HepG2 (cell line): ENCODE data around the gene LHX1. TPM values are rescaled to one million over a fixed set of nuclear protein-coding genes. Genes with fewer than 3 reads are reported as not detected.

Source experiments
- ATF1 ChIP-seq: IDR thresholded peaks from 2 replicates; pipeline ENCODE4 v1.6.1; 2016; ENCODE audit warnings: mild to moderate bottlenecking, control low read depth
- HNF4A ChIP-seq: sonication (generic); formaldehyde crosslinking; IDR thresholded peaks from 2 replicates; pipeline ENCODE4 v1.4.0; 2020; ENCODE audit warnings: missing genetic modification reagents
- MTERF4 ChIP-seq: sonication (generic); formaldehyde crosslinking; IDR thresholded peaks from 2 replicates; pipeline ENCODE4 v1.8.0; 2023; ENCODE audit warnings: mild to moderate bottlenecking, missing genetic modification reagents
- STAG1 ChIP-seq: sonication (generic); formaldehyde crosslinking; IDR thresholded peaks from 2 replicates; pipeline ENCODE4 v1.4.0; 2020; ENCODE audit warnings: missing genetic modification reagents
- STAT6 ChIP-seq: sonication (generic); formaldehyde crosslinking; IDR thresholded peaks from 2 replicates; pipeline ENCODE4 v1.4.0; 2020; ENCODE audit warnings: missing genetic modification reagents, mild to moderate bottlenecking, borderline replicate concordance
- ZBTB43 ChIP-seq: sonication (generic); formaldehyde crosslinking; conservative IDR thresholded peaks from 2 replicates; pipeline ENCODE4 v1.4.0; 2020; ENCODE audit warnings: missing genetic modification reagents
- ZNF282 ChIP-seq: fragments of 450-650 bp; IDR thresholded peaks from 2 replicates; pipeline ENCODE4 v1.6.1; 2018; ENCODE audit not compliant: partially characterized antibody
- ZNF775 ChIP-seq: sonication (generic); formaldehyde crosslinking; IDR thresholded peaks from 2 replicates; pipeline ENCODE4 v1.4.0; 2020; ENCODE audit warnings: missing genetic modification reagents, mild to moderate bottlenecking, moderate library complexity, borderline replicate concordance
- ZNF784 ChIP-seq: sonication (generic); formaldehyde crosslinking; IDR thresholded peaks from 2 replicates; pipeline ENCODE4 v1.5.1; 2020; ENCODE audit warnings: missing genetic modification reagents, mild to moderate bottlenecking, borderline replicate concordance
- polyA plus RNA-seq, 8 experiments: library from polyadenylated mRNA; depleted of rRNA in 3 of 8; stranded (reverse) in 7 of 8; unstranded in 1 of 8; fragments of >200 nt; fragmentation: Illumina TruSeq in 4 of 8; extraction: Trizol in 4 of 8; gene quantifications; 2 replicates each; pipeline versions ENCODE4 v1.2.1 to v1.2.3, GENCODE V29; 2011 to 2016; ENCODE audit warnings: low read depth in 4 of 8, missing spikeins in 1 of 8, mixed read lengths in 1 of 8; ENCODE audit not compliant: insufficient read depth in 1 of 8
- total RNA-seq, 5 experiments: library from RNA; depleted of rRNA; stranded (reverse); fragments of >200 nt; fragmentation: Illumina TruSeq; extraction: Trizol; gene quantifications; 2 replicates each; pipeline ENCODE4 v1.2.3, GENCODE V29; 2016; ENCODE audit warnings: low read depth in 1 of 5

Gene LHX1
- total and polyA plus RNA-seq, 2 of the 13 experiments (the other 11 are each of a cell fraction or from before 2014, with no cell fraction given), result not detected

GRCh38 chr17:36892112-36892838 is 45.0 kb upstream of the LHX1 start (continued):
- no peak for TF ChIP-seq STAT6 (CRISPR knock-in tag)
- TF ChIP-seq HNF4A (CRISPR knock-in tag), result peak; percentile 59
- TF ChIP-seq ZNF282, result no peak
- no peak for TF ChIP-seq ZBTB43
- no peak for TF ChIP-seq ATF1 (CRISPR knock-in tag)
- TF ChIP-seq STAG1, result peak; percentile 20; the same call in 1 of the 2 replicates
- TF ChIP-seq MTERF4 (CRISPR knock-in tag), result no peak
- TF ChIP-seq ZNF775, result no peak
- TF ChIP-seq ZNF784 (CRISPR knock-in tag), result no peak
